CD4-positive, alpha-beta T cell treated with Interleukin-12 subunit alpha and Interleukin-12 subunit beta, for 1 hour (primary cell): ENCODE measurements around the gene ABAT.
"Not testable (repeated sequence)": the region's sequence is repeated elsewhere in the genome, so short reads cannot be mapped to it uniquely, and the experiment has no call there.

Experiments used
- DNase-seq: peaks from one replicate; pipeline ENCODE4 v3.0.0-alpha.2; 2020

ABAT gene

DNA sequence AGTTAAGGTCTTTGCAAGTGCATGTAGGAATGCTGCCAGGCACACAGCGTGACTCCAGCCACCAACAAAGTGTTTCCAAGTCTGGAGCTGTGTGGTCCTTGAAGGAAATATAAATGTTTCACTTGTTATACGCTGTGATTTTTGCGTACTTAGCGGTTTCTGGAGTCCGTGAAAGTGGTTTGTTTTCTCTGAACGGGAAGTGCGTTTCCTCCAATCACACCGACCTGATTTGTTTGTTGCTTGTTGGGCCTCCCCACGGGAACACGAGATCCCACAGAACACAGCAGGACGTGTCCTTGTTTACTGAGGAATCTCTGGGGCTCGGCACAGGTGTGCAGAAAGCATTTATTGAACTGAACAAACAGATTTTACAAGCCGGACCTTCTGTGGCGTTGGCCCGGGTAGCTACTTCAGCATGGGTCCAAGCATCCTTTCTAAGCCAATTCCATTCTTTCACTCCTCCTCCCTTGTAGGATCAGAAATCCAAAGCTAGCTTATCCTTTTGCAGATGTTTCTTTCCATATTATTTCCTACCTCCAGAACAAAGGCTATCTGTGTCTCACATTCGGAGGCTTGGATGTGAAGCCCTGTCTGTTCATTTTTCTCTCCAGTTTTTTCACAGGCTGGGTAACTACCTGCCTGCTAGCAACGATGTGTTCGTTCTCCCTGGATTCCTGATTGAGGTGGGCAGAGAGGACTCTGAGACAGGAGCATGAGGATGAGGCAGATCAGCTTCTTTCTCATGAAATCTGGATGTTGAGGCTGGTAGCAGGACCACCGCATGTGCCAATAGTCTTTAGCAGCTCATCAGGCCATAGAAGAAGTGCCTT, 44.6 kb downstream of the ABAT start:
- no peak for DNase-seq

DNA sequence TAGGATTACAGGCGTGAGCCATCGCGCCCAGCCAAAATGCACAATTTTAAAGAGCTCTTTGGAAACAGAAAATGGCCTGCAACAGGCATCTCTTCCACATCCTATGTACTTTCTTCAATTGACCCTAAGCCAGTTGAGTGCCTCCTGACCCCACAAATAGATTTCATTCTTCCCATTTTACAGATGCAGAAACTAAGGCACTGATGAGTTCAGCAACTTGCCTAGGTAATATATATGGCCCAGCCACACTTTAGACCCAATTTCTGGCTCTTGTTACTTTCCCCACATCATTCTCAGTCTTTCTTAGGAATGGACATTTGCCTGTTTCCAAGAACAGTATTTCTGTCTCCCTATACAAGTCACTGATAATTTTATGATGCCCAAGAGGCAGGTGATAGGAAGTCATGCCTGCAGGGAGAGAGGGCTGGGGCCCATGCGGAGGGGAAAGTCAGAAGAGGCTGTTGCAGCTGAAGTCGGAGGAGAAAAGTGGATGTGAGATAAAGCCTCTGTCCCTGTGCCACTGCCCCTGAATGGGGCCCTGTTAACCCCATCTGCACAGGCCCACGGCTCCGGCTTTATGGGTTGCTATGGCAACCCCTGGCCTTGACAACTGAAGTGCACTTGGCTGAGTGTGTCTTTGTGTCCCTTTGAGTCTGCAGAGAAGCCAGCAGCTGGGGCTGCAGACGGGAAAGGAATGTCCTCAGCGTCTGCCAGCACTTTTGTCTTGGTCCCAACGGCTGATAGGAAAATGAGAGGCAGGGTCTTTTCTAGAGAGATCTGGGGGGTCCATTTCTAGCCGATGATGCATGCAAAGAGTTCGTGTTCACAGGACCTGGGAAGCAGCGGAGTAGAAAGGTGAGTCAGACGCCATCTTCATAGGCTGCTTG, 45.9 kb downstream of the ABAT start:
- no peak for DNase-seq

DNA sequence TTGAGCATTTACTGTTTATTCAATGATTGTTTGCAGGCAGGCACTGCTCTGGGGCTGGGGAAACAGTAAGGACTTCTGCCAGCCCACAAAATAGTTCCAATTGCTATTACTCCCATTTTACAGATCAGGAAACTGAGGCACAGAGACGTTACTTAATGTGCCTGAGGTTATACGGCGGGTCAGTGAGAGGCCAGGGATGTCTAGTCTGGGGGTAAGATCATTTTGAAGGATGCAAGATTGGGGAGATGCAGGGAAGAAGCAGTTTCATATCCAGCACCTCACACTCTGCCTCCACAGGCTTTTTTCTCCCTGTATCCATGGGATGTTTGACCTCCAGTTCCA, 46.5 kb downstream of the ABAT start:
- DNase-seq, result no peak

DNA sequence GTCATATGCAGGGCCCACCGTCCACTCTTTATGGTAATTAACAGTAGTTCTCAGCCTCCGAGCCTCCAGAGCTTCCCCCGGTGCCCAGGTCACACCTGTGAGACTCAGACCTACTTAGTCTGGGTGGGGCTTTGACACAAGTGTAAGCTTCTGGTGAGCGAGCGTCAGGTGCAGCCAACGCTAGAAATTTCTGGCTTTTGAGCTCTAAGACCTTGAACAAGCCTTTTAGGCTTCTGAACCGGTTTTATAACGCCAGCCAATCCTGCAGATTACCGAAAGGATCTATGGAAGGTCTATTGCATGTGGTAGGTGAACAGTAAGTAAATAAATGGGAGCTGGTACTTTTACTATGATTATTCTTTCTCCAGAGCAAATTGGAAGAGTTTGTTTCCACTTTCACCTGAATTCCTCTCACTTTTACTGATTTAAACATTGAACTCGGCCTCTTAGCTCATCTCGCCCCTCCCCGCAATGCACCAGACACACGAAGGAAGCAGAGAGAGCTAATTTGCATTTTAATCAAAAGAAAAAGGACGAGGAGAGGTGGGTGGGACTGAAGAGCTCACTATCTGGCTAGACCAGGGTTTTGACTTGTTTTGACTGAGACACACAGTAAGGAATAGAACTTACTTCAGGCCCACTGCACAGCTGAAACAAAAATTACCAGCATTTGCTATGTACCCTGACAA, 47.1 kb downstream of the ABAT start:
- DNase-seq, result no peak

DNA sequence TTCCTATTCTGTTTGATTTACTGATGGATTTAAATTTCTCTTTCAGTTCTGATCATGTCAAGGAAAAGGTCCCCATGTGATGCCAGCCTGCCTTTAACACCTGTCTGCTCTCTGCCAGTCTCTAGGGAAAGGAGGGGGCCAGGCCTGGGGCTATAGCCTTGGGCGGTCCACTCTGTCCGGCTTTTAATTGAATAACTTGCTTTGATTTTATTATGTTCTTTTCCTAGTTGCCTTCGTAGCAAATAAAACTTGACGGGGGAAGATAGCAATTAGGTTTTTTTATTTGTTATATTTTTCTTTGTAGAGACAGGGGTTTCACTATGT, 47.6 kb downstream of the ABAT start:
- no peak for DNase-seq

DNA sequence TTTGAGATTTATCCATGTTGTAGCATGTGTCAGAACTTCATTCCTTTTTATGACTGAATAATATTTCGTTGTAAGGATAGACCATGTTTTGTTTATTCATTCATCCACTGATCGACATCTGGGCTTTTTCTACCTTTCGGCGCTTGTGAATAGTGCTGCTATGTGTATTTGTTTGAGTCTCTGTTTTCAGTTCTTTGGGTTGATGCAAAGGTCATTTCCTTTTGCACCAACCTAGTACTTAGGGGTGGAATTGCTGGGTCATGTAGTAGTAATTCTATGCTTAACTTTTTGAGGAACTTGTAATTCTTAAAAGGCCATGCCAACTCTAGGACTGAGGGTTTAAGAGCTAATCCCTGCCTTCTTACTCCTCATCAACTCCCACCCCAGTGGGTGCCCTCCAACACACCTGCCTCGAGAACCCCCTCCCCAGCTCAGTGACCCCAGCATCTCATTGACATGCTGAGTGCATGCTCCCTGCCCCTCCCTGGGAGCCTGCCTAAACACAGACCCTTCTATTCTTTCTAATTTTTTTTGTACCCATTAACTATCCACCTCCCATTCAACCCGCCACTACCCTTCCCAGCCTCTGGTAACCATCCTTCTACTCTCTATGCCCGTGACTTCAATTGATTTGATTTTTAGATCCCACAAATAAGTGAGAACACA, 51.2 kb downstream of the ABAT start:
- DNase-seq, result no peak

DNA sequence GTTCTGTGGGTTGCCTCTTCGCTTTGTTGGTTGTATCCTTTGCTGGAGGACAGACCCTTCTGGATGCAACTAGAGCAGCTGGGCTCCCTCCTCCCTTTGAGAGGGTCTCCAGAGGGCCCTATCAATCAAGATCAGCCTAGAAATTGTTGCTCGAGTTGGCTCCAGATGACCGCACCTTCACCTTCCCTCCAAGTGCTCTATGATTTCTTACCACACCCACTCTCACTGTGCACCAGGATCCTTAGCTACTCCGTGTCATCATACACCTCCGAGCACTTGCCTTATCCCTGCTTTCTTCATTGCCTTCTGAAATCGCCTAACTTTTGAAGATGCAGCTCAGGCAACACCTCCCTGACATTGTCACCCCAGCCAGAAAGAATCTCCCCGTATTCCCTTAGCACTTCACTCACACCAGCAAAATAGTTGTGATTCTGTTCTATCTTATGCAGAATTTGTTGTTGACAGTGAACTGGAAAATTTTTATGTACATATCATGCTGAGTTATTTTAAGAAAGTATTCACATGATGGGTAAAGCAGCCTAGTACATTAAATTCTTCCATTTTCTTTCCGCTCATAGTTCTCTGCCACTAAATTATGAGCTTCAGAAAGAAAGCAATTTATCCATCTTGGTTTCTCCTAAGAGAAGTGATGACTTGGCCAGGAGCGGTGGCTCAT, 52.9 kb downstream of the ABAT start:
- no peak for DNase-seq

DNA sequence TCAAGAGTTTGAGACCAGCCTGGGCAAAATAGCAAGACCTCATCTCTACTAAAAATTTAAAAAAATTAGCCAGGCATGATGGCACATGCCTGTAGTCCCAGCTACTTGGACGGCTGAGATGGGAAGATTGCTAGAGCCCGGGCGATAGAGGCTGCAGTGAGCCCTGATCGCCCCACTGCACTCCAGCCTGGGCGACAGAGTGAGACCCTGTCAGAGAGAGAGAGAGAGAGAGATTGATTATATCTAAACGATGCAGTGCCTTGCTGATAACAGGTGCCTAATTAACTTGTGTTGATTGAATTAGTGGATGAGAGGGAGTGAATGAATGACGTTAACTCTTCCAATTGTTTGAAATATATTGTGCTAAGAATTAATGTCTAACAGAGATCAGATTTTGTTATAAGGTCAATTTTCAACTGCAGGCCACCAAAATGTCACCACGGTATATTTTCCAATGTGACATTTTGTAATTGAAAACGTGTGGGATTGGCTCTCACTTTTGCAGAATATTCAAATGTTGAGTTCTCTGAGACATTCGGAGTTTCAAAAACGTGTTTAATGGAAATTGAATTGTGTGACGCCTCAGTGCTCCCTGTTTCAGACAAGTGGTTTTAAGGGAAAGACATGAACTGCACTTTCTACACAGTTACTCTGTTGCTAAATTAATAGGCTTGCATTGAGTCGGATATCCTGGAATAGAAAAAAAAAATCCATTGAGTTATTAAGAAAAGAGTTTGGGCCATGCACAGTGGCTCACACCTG, 53.6 kb downstream of the ABAT start:
- DNase-seq, result no peak

DNA sequence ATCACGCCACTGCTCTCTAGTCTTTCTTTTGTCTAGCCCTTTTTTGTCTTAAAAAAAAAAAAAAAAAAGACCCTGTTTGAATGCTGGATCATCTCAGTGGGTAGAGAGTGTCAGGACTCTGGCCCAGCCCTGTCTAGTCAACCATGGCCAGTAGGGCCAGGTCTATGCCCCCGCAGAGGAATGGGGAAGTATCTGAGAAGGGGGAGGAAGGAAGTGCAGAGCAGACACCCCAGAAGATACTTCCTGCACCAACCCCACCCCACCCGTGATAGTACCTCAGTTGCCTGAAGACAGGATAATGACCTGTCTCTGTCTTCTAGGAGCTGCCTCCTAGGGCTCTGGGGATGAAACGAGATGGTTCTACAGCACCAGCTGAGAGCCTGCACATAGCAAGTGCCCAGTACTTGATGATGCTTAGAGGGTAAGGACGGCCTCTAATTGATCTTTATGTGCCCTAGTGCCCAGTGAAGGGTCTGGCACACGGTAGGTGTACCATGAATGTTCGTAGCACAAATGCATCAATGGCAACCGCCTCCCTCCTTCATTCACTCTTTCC, 55.4 kb downstream of the ABAT start:
- peak; percentile 2 for DNase-seq

DNA sequence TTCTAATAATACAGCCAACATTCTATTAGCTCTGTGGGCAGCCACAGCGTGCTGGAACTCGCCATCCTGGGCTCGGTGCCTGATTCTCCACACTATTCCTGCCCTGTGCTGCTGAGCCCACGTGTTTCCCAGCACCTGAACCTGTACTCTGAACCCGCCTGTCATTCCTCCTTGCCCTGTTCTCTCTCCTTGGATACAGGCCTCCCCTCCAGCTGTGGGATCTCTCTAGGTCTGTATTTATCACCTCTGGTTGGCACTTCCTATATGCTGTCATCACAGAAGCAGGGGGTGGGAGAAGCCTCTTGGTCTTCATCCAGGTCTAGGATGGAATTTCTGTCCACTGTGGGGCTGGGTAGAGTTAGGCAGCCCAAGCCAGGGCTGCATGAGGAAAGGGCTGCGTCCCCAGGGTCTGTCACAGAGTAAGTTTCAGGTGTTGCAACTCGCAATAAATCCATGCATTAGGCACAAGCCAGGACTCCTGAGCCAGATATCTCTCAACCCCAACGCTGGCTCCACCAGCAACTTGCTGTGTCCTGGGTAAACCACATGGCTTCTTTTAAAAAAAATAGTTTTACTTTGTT, 56.0 kb downstream of the ABAT start:
- no peak for DNase-seq

DNA sequence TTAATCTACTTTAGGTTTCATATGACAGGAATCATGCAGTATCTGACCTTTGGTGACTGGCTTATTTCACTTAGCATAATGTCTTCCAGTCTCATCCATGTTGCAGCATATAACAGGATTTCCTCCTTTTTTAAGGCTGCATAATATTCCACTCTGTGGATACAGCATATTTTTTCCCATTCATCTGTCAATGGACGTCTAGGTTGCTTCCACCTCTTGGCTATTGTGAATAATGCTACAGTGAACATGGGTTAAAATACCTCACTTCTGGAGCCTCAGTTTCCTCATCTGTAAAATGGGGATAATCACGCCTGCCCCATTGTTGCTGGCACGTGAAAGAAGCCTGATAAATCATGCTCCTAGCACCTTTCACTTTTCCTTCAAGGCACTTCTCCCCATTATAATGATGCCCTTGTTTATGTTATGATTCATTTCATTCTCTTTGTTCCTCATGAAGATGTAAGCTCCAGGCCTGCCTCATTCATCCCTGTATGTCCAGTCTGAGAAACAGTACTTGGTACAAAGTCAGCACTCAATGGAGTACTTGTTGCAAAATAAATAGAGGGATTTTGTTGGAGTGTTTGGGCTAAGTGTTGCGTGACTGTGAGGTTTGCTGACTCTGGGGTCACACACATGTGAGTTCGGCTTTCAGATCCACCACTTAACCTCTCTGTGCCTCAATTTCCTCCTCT, 59.6 kb downstream of the ABAT start:
- DNase-seq, result no peak

DNA sequence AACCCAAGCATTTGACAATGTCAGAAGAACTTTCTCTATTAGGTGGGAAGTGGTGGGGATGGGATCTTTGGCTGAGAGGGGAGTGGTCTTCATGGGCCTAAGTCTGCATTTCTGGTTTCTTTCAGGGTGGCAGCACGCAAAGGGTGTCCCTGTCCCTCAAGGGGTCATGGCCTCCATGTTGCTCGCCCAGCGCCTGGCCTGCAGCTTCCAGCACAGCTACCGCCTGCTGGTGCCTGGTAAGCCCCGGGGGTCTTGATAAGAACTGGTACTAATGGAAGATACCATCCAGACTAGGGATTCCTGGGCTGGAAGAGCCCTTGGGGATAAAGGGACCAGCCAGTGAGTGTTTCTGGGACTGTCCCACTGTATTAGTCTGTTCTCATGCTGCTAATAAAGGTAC, 61.2 kb downstream of the ABAT start:
- DNase-seq, result no peak

DNA sequence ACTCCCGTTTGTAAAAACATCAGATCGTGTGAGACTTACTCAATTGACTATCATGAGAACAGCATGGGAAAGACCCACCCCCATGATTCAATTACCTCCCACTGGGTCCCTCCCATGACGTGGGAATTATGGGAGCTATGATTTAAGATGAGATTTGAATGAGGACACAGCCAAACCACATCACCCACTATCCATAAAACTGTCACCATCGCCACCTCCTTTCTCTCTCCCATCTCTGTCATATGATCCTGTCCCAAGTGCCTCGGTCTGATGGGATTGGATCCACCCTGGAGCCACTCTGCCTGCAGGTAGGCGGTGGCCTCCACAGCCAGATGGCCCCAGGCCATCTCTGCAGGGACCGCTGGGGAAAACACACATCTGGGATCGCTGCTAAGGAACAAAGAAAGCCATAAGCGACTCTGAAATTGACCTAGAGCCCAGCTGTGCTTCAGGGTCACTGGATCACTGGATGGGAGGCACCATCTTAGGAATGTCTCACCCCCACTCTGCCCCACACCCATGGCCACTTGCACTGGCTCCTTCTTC, 61.8 kb downstream of the ABAT start:
- no peak for DNase-seq

DNA sequence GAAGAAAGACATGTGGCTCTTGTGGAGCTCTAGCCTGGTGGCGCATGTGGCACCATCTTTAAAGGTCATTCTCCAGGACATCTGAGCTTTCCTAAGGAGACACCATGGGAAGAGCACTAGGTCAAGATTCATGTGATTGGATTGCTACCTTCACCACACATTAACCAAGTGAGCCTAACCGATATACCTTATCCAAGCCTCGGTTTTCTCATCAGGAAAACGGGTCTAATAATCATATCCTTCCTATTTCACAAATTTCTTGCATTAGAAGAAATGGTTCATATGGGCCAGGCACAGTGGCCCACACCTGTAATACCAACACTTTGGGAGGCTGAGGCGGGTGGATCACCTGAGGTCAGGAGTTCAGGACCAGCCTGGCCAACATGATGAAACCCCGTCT, 64.7 kb downstream of the ABAT start:
- no peak for DNase-seq

DNA sequence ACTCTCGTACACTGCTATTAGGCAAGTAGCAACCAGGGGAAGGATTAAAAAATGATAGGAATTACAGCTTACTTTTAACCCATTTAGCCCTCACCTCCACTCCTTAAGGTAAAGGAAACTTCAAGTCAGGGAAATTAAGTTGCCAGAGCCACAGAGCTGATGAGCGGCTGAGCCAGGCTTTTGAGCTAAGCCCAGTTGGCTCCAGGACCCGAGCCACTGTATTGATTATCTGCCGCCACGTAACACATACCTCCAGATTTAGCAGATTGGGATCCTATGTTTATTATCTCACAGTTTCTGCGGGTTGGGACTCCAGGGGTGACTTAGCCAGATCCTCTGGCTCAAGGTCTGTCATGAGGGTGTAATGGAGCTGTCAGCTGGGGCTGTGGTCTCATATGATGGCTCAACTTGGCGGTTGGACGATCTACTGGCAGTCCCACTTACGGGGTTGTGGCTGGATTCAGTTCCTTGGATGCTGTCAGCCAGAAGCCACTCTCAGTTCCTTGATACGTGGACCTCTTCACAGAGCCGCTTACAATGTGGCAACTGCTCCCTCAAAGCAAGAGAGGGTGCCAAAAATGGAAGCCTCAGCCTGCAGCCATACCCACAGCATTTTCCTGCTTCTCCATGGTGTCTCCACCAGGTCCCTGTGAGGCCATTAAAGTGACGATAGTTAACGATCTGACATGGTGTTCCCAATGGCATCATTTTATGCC, 65.7 kb downstream of the ABAT start:
- DNase-seq, result no peak

DNA sequence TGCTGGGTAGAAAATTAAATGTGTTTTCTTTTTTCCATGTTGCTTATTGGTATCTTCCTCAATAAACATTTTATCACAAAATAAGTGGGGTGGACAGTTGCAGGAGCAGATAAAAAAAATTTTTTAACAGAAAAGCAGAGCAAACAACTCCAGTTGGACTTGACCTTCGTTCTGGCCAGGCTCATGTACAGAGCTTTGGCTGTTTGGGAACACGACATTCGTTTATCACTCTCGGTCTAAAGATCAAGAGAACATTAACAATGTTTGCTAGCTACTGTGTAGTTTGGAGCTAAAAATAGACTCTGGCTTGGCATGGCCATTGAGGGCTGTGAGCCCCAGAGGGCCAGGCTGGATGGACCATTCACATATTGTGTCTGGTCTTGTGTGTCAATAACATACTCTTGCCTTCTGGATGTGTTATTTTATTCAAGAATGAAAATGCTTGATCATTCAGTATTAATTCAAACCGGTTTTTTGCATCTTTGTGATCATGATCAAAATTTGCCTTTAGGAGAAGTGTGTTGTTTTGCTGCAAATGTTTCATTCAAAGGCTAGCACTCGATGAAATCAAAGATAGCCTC, 66.4 kb downstream of the ABAT start:
- DNase-seq, result no peak

DNA sequence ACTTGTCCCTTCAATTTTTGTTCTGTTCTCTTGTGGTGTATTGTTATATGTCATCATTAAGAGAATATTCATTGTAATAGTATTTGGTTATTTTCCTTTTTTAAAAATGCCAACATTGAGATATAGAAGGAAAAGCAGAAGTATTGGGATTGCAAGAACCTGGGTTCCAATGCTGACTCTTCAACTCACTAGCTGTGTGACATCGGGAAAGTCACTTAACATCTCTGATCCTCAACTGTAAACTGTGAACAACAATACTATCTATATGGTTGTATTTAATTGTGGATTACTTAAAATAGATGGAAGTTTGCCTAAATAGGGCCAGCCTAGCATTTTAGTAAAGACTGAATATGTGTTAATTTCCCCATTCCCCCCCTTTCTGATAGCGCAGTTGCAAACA, 67.2 kb downstream of the ABAT start:
- DNase-seq, result no peak

DNA sequence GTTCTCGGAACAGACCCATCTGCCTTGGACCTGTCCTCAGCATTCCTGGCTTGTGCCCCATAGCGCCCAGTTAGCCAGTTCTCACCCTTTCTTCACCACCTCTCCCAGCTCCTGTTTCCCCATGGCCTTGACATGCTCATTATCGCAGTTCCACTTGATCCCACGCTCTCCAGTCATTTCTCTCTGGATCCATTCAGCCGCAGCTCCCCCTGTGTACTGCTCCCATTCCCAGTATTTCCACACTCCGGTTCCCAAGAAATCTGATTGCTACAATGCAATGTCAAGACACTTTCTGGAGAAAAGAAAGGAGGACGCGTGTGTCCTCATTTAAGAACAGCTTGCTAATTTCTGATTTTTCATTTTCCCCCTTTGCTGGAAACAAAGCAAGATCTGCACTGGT, 67.7 kb downstream of the ABAT start:
- no peak for DNase-seq

DNA sequence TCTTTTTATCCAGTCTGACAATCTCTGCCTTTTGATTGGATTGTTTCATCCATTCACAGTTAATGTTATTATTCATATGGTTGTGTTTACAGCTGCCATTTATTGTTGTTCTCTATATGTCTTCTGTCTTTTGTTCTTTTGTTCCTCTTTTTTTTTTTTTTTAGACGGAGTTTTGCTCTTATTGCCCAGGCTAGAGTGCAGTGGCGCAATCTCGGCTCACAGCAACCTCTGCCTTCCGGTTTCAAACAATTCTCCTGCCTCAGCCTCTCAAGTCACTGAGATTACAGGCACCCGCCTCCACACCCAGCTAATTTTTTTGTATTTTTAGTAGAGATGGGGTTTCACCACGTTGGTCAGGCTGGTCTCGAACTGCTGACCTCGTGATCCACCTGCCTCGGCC, 74.5 kb downstream of the ABAT start:
- not testable (repeated sequence) for DNase-seq
